Cardiac muscle cell (in vitro differentiated cells and primary cell): ENCODE measurements around the gene FHIT. TPM values are rescaled to one million over a fixed set of nuclear protein-coding genes. Genes with fewer than 3 reads are reported as not detected.

Source experiments
- DNase-seq, 2 donors: peaks; one replicate each; pipeline versions ENCODE4 v3.0.0 to v3.0.0-alpha.2; 2010 to 2017; ENCODE audit warnings: low read depth in 1 of 2, low spot score in 1 of 2
- H3K27ac ChIP-seq: fragments of 200-600 bp; sonication (generic); 2 replicates; pipeline ENCODE4 v1.5.1; 2016
- H3K27me3 ChIP-seq: fragments of 200-600 bp; sonication (generic); 2 replicates; pipeline ENCODE4 v1.6.0; 2016; ENCODE audit warnings: control low read depth
- H3K36me3 ChIP-seq: fragments of 200-600 bp; sonication (generic); 2 replicates; pipeline ENCODE4 v1.5.1; 2016; ENCODE audit warnings: control low read depth
- H3K4me1 ChIP-seq: fragments of 200-600 bp; sonication (generic); 2 replicates; pipeline ENCODE4 v1.8.1; 2017; ENCODE audit warnings: low read depth, mild to moderate bottlenecking, mixed run types
- H3K4me3 ChIP-seq: fragments of 200-600 bp; sonication (generic); 2 replicates; pipeline ENCODE4 v1.5.1; 2016; ENCODE audit warnings: mild to moderate bottlenecking
- H3K9me3 ChIP-seq: fragments of 200-600 bp; sonication (generic); 2 replicates; pipeline ENCODE4 v1.5.1; 2017; ENCODE audit warnings: low read depth, mild to moderate bottlenecking, control low read depth
- CTCF ChIP-seq: IDR thresholded peaks from 2 replicates; pipeline ENCODE4 v1.5.1; 2012; ENCODE audit warnings: low read depth, mild to moderate bottlenecking, low read length
- polyA plus RNA-seq: library from polyadenylated mRNA; unstranded; fragments of >200 nt; fragmentation: Nextera tagmentation; extraction: Ambion mirVana; gene quantifications from 2 replicates; pipeline ENCODE4 v1.2.1, GENCODE V29; 2016
- total RNA-seq: library from RNA; depleted of rRNA; stranded (reverse); fragments of >200 nt; gene quantifications from 2 replicates; pipeline ENCODE4 v1.2.3, GENCODE V29; 2016

Gene FHIT
- total and polyA plus RNA-seq, 2 experiments from 2014 or later = 6.9 to 12.5 TPM

GRCh38 chr3:59894425-59895121 lies 1356.7 kb downstream of the FHIT start:
- no peak for DNase-seq
- Histone ChIP-seq H3K36me3 (no peaks in the 10 kb centered on the region), H3K27ac (no peak overlapping the region), H3K4me1 (no peaks in the 10 kb centered on the region), H3K4me3 (no peak overlapping the region), H3K27me3 (no peaks in the 10 kb centered on the region), H3K9me3 (no peaks in the 10 kb centered on the region)
- TF ChIP-seq CTCF = no peak

DNA sequence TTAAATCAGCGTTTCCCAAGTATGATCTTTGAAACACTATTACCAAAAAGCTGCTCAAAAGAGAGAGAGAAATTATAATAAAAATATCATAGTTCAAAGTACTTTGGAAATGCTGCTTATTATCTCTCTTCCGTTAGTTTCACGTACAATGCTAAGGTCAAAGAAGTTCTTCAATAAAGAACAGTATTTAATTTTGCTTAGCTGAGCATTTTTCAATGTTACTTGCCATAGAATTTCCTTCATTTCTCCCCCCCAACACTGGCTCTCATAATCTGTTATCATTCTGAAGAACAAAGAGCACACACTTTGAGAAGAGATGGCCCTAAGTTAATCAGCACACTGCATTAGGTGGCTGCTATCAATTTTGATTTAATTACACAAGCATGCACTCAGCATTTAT lies 1360.6 kb downstream of the FHIT start:
- Histone ChIP-seq H3K36me3 (no peaks in the 10 kb centered on the region), H3K27me3 (no peaks in the 10 kb centered on the region), H3K9me3 (no peaks in the 10 kb centered on the region), H3K27ac (no peak overlapping the region), H3K4me3 (no peak overlapping the region), H3K4me1 (no peaks in the 10 kb centered on the region)
- DNase-seq = no peak
- no peak for TF ChIP-seq CTCF

- H3K4me1 ChIP-seq = no peaks in the 10 kb centered on the region
- no peak overlapping the region for H3K27ac ChIP-seq
- H3K4me3 ChIP-seq = no peak overlapping the region
- H3K9me3 ChIP-seq = no peaks in the 10 kb centered on the region
- H3K36me3 ChIP-seq = no peaks in the 10 kb centered on the region
- H3K27me3 ChIP-seq = no peaks in the 10 kb centered on the region
- TF ChIP-seq CTCF = no peak
- DNase-seq = no peak
Measured at GRCh38 chr3:59886790-59887189, 1364.5 kb downstream of the FHIT start.

DNA sequence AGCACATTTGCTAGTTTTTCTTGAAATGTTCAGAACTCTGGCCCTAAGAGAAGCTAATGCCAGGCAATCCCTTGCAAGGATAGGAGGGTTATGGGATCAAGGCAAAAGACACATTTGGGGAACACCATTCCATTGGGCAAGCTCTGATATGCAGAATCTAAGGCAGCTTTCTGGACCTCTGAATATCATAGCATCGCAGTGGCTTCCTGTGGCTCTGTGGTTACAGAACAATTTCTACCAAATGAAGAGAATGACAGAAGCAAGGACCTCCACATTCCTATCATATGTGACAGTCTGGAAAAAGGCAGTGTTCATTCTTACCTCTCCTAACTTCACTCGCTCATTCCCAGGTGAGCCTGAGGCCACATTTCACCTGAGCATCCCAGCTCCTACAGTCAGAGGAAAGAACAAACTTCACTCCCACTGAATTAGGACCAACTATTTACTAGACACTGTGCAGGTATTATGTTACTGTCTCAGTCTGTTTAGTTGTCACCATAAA lies 1365.3 kb downstream of the FHIT start:
- Histone ChIP-seq H3K4me1 (no peaks in the 10 kb centered on the region), H3K27me3 (no peaks in the 10 kb centered on the region), H3K9me3 (no peaks in the 10 kb centered on the region), H3K27ac (no peak overlapping the region), H3K36me3 (no peaks in the 10 kb centered on the region), H3K4me3 (no peak overlapping the region)
- no peak for TF ChIP-seq CTCF
- no peak for DNase-seq

DNA sequence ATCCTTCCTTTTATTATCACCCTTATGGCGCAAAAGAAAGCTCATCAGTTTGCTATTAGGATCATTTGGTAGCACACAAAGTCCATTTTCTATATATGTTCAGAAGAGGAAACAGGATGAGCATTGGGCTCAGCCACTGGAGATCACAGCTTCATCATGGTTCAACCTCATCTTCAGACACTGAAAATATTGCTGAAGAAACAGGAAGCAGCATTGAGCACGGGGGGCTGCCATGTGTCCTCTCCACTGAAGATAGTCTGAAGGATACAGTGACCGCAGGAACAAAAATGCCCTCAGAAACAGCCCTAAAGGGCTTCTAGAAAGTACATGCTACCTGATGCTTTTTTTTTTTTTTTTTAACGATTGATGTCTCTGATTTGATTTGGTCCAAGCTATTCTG lies 1366.2 kb downstream of the FHIT start:
- no peak overlapping the region for H3K27ac ChIP-seq
- no peaks in the 10 kb centered on the region for H3K36me3 ChIP-seq
- no peak for DNase-seq
- TF ChIP-seq CTCF = no peak
- H3K4me3 ChIP-seq = no peak overlapping the region
- H3K9me3 ChIP-seq = no peaks in the 10 kb centered on the region
- H3K27me3 ChIP-seq = no peaks in the 10 kb centered on the region
- no peaks in the 10 kb centered on the region for H3K4me1 ChIP-seq

DNA sequence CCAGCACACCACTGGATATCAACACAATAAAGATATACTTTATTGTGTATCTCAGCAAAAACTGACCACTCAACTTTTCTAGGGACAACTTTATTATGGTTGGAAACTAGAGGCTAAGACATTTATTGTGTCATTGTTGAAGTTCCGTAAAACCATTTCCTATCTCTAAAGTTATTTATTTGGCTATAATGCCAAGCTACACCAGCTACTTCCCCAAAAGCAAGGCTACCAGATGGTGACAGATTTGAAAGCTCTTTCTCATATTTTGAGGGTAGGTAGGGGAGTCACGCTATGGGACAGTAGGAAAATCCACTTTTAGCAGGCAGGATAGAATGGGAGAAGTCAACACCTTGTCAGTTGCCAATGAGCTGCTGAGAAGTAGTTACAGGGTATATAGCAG lies 1366.8 kb downstream of the FHIT start:
- H3K36me3 ChIP-seq = no peaks in the 10 kb centered on the region

More for the DNA sequence above, 1366.8 kb downstream of the FHIT start:
- no peaks in the 10 kb centered on the region for H3K4me1 ChIP-seq
- no peak for TF ChIP-seq CTCF
- no peak for DNase-seq
- no peak overlapping the region for H3K27ac ChIP-seq
- no peak overlapping the region for H3K4me3 ChIP-seq
- no peaks in the 10 kb centered on the region for H3K27me3 ChIP-seq
- no peaks in the 10 kb centered on the region for H3K9me3 ChIP-seq
